ENCODE data around the gene HEATR3. TPM values are rescaled to one million over a fixed set of nuclear protein-coding genes. Genes with fewer than 3 reads are reported as not detected.

Gene HEATR3
- total RNA-seq, 2 donors from 2014 or later = 10.9 to 12.0 TPM

- no peak overlapping the region for H3K4me3 Mint-ChIP-seq
- H3K27me3 Mint-ChIP-seq = peaks cover 15% of the 10 kb centered on the region
- no peaks in the 10 kb centered on the region for H3K9me3 ChIP-seq (ENCODE audit: control insufficient read depth, low read length, poor library complexity, severe bottlenecking)
- H3K27ac Mint-ChIP-seq = peak overlapping the region; percentile 51
- H3K4me1 Mint-ChIP-seq = peaks cover 6% of the 10 kb centered on the region
- no peak for ATAC-seq
- peaks cover 2% of the 10 kb centered on the region for H3K36me3 Mint-ChIP-seq (ENCODE audit: low read depth)
- DNase-seq = no peak
Observed at GRCh38 chr16:50038756-50039529, 26.8 kb upstream of the HEATR3 start.

GRCh38 chr16:50040018-50040417 lies 25.8 kb upstream of the HEATR3 start:
- Mint-ChIP-seq H3K36me3 (ENCODE audit: low read depth) (peaks cover 2% of the 10 kb centered on the region), H3K27me3 (peaks cover 25% of the 10 kb centered on the region), H3K27ac (peak overlapping the region; percentile 51), H3K4me3 (no peak overlapping the region), H3K4me1 (peaks cover 6% of the 10 kb centered on the region)
- DNase-seq (no peak), ATAC-seq (no peak)
- no peaks in the 10 kb centered on the region for H3K9me3 ChIP-seq (ENCODE audit: control insufficient read depth, low read length, poor library complexity, severe bottlenecking)

DNA sequence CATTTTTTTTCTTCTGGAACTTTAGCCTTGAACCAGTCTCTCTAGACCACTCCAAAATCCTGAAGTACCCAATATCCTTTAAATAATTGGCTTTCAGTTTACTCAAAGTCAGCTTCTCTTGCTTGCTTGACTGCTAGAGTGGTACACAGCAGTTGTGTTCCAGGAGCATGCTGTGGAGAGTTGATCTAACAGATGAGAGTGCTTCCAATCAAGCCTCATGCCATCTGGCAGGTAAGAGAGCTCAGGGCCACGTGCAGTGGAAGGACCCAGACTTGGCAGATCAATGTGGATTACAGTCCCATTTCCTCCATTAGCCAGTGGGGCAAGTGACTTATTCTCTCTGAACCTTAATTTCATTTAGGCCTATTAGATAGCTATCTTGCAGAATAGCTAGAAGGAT lies 25.1 kb upstream of the HEATR3 start:
- Mint-ChIP-seq H3K4me1 (peaks cover 6% of the 10 kb centered on the region), H3K4me3 (no peak overlapping the region), H3K27me3 (peaks cover 29% of the 10 kb centered on the region), H3K36me3 (ENCODE audit: low read depth) (peaks cover 2% of the 10 kb centered on the region), H3K27ac (no peak overlapping the region)
- no peaks in the 10 kb centered on the region for H3K9me3 ChIP-seq (ENCODE audit: control insufficient read depth, low read length, poor library complexity, severe bottlenecking)
- ATAC-seq (no peak), DNase-seq (no peak)

GRCh38 chr16:50043358-50043757 lies 22.4 kb upstream of the HEATR3 start:
- H3K27ac Mint-ChIP-seq = no peak overlapping the region
- peaks cover 1% of the 10 kb centered on the region for H3K36me3 Mint-ChIP-seq (ENCODE audit: low read depth)
- DNase-seq (no peak), ATAC-seq (no peak)
- no peaks in the 10 kb centered on the region for H3K9me3 ChIP-seq (ENCODE audit: control insufficient read depth, low read length, poor library complexity, severe bottlenecking)
- peaks cover 40% of the 10 kb centered on the region for H3K27me3 Mint-ChIP-seq
- H3K4me1 Mint-ChIP-seq = peaks cover 1% of the 10 kb centered on the region
- no peak overlapping the region for H3K4me3 Mint-ChIP-seq

DNA sequence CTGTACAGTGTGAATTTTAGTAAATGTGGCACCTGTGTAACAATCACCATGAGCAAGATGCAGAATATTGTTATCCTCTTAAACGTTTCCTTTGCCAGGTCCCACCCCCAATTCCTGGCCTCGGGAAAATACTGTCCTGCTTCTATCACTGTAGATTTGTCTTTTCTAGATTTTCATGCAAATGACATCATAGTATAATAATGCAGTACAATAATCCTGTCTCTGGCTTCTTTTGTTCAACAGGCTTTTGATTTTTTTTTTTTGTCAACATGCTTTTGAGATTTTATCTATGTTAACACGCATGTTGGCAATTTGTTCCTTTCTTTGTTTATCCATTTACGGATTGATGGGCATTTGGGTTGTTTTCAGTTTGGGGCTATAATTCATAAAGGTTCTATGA lies 20.4 kb upstream of the HEATR3 start:
- Mint-ChIP-seq H3K27me3 (peaks cover 40% of the 10 kb centered on the region), H3K36me3 (ENCODE audit: low read depth) (no peaks in the 10 kb centered on the region), H3K4me3 (no peak overlapping the region), H3K27ac (peak overlapping the region; percentile 27), H3K4me1 (no peaks in the 10 kb centered on the region)
- ATAC-seq (no peak), DNase-seq (no peak)
- no peaks in the 10 kb centered on the region for H3K9me3 ChIP-seq (ENCODE audit: control insufficient read depth, low read length, poor library complexity, severe bottlenecking)

DNA sequence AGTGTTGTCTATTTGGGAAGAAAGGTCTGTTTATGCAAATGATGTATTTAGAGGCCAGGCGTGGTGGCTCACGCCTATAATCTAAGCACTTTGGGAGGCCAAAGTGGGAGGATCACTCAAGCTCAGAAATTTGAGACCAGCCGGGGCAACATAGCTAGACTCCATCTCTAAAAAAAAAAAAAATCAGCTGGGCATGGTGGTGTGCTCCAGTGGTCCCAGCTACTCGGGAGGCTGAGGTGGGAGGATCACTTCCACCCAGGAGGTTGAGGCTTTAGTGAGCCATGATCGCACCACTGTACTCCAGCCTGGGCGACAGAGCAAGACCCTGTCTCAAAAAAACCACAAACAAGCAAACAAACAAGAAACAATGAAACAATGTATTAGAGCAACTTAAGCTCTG lies 18.9 kb upstream of the HEATR3 start:
- ATAC-seq (no peak), DNase-seq (no peak)
- no peaks in the 10 kb centered on the region for H3K9me3 ChIP-seq (ENCODE audit: control insufficient read depth, low read length, poor library complexity, severe bottlenecking)
- H3K36me3 Mint-ChIP-seq (ENCODE audit: low read depth) = peaks cover 2% of the 10 kb centered on the region
- peaks cover 40% of the 10 kb centered on the region for H3K27me3 Mint-ChIP-seq
- H3K27ac Mint-ChIP-seq = peak overlapping the region; percentile 83
- no peak overlapping the region for H3K4me3 Mint-ChIP-seq
- no peaks in the 10 kb centered on the region for H3K4me1 Mint-ChIP-seq

- Mint-ChIP-seq H3K36me3 (ENCODE audit: low read depth) (peaks cover 2% of the 10 kb centered on the region), H3K27ac (no peak overlapping the region), H3K4me3 (no peak overlapping the region), H3K4me1 (no peaks in the 10 kb centered on the region), H3K27me3 (peaks cover 35% of the 10 kb centered on the region)
- no peaks in the 10 kb centered on the region for H3K9me3 ChIP-seq (ENCODE audit: control insufficient read depth, low read length, poor library complexity, severe bottlenecking)
- no peak for ATAC-seq
- no peak for DNase-seq
Observed at GRCh38 chr16:50047864-50048263, 17.9 kb upstream of the HEATR3 start.

DNA sequence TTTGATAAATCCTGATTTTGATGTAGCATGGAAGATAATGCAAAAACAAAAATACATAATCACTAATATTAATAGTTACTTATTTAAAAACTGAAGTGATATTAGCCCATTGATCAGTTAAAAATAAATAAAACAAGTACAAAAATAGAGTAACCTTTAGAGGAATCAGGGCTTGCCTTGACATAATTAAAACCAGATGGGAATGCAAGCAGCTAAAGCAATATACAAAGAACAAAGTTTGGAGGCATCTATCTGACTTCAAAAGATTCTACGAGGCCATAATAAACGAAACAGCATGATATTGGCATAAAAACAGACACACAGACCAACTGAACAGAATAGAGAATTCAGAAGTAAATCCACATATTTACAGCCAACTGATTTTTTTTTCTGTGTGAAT lies 15.0 kb upstream of the HEATR3 start:
- Mint-ChIP-seq H3K27ac (no peak overlapping the region), H3K4me3 (no peak overlapping the region), H3K4me1 (no peaks in the 10 kb centered on the region), H3K27me3 (peaks cover 10% of the 10 kb centered on the region), H3K36me3 (ENCODE audit: low read depth) (peaks cover 2% of the 10 kb centered on the region)
- H3K9me3 ChIP-seq (ENCODE audit: control insufficient read depth, low read length, poor library complexity, severe bottlenecking) = no peaks in the 10 kb centered on the region
- DNase-seq (no peak), ATAC-seq (no peak)

GRCh38 chr16:50056226-50056625 lies 9.5 kb upstream of the HEATR3 start:
- Mint-ChIP-seq H3K27me3 (no peaks in the 10 kb centered on the region), H3K36me3 (ENCODE audit: low read depth) (peaks cover 1% of the 10 kb centered on the region), H3K27ac (no peak overlapping the region), H3K4me1 (no peaks in the 10 kb centered on the region), H3K4me3 (no peak overlapping the region)
- ATAC-seq (no peak), DNase-seq (no peak)
- no peaks in the 10 kb centered on the region for H3K9me3 ChIP-seq (ENCODE audit: control insufficient read depth, low read length, poor library complexity, severe bottlenecking)

- DNase-seq = no peak
- no peaks in the 10 kb centered on the region for H3K4me1 Mint-ChIP-seq
- ATAC-seq = no peak
- H3K9me3 ChIP-seq (ENCODE audit: control insufficient read depth, low read length, poor library complexity, severe bottlenecking) = no peaks in the 10 kb centered on the region
- no peaks in the 10 kb centered on the region for H3K36me3 Mint-ChIP-seq (ENCODE audit: low read depth)
- H3K4me3 Mint-ChIP-seq = no peak overlapping the region
- no peak overlapping the region for H3K27ac Mint-ChIP-seq
- H3K27me3 Mint-ChIP-seq = no peaks in the 10 kb centered on the region
Observed at GRCh38 chr16:50058091-50058771, 7.5 kb upstream of the HEATR3 start.

- H3K4me3 Mint-ChIP-seq = no peak overlapping the region
- no peaks in the 10 kb centered on the region for H3K4me1 Mint-ChIP-seq
- no peaks in the 10 kb centered on the region for H3K27me3 Mint-ChIP-seq
- H3K27ac Mint-ChIP-seq = no peak overlapping the region
- DNase-seq = no peak
- no peaks in the 10 kb centered on the region for H3K36me3 Mint-ChIP-seq (ENCODE audit: low read depth)
- no peak for ATAC-seq
- H3K9me3 ChIP-seq (ENCODE audit: control insufficient read depth, low read length, poor library complexity, severe bottlenecking) = no peaks in the 10 kb centered on the region
Observed at GRCh38 chr16:50059111-50059510, 6.7 kb upstream of the HEATR3 start.

GRCh38 chr16:50059669-50060068 lies 6.1 kb upstream of the HEATR3 start:
- no peak for ATAC-seq
- Mint-ChIP-seq H3K36me3 (ENCODE audit: low read depth) (no peaks in the 10 kb centered on the region), H3K4me1 (no peaks in the 10 kb centered on the region), H3K27me3 (no peaks in the 10 kb centered on the region), H3K27ac (no peak overlapping the region), H3K4me3 (no peak overlapping the region)
- no peaks in the 10 kb centered on the region for H3K9me3 ChIP-seq (ENCODE audit: control insufficient read depth, low read length, poor library complexity, severe bottlenecking)
- DNase-seq = no peak

DNA sequence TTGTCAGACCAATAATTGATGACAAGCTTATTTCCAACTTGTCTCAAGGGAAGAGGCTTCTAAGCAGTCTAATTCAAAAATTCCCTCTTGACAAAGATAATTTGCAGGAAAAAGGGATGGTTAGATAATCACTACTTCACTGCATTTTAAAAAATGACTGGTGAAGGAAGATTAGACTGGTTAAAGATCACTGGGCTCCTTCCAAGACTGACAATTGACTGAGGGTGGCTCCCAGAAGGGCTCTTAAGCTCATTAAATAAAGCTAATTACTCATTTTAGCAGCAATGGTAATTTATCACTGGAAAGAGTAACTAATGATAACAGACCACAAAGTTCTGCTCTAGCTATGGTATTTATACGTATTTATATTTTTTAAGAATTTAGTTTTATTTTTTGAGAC lies 4.4 kb upstream of the HEATR3 start:
- no peak for ATAC-seq
- no peaks in the 10 kb centered on the region for H3K4me1 Mint-ChIP-seq

GRCh38 chr16:50065241-50065623 lies 538 bp upstream of the HEATR3 start:
- peak overlapping the region; percentile 98 for H3K4me3 Mint-ChIP-seq
- DNase-seq (no peak), ATAC-seq (no peak)
- no peaks in the 10 kb centered on the region for H3K36me3 Mint-ChIP-seq (ENCODE audit: low read depth)
- H3K9me3 ChIP-seq (ENCODE audit: control insufficient read depth, low read length, poor library complexity, severe bottlenecking) = no peaks in the 10 kb centered on the region
- H3K27ac Mint-ChIP-seq = peak overlapping the region; percentile 45
- H3K4me1 Mint-ChIP-seq = peaks cover 23% of the 10 kb centered on the region
- H3K27me3 Mint-ChIP-seq = no peaks in the 10 kb centered on the region

More for the DNA sequence above, 4.4 kb upstream of the HEATR3 start:
- H3K9me3 ChIP-seq (ENCODE audit: control insufficient read depth, low read length, poor library complexity, severe bottlenecking) = no peaks in the 10 kb centered on the region
- Mint-ChIP-seq H3K36me3 (ENCODE audit: low read depth) (no peaks in the 10 kb centered on the region), H3K27me3 (no peaks in the 10 kb centered on the region), H3K27ac (no peak overlapping the region), H3K4me3 (no peak overlapping the region)
- DNase-seq = no peak

Data from T-helper 17 cell (primary cell).